Hippocampal formation (tissue), 2 donors: Measurements from ENCODE around the gene MARCHF10.
"Not testable (repeated sequence)": the region's sequence is repeated elsewhere in the genome, so short reads cannot be mapped to it uniquely, and the experiment has no call there.

ENCODE experiments used
- DNase-seq, 2 donors: peaks; one replicate each; lab custom pipeline; 2025; lab: John Stamatoyannopoulos, UW

The MARCHF10 gene

DNA sequence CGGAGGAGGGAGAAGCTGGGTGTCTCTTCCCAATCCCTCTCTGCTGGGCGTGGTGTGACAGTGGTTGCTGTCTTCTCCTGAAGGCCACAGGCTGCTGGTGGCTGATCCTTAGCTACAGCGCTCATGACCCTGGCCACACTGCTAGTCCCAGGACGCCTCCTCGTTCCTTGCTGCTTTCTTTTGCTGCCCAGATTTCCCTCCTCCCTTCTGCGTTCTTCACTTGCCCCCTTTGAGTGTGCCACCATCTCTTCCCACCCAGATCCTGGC is 90.6 kb downstream of the MARCHF10 start:
- no peak for DNase-seq

DNA sequence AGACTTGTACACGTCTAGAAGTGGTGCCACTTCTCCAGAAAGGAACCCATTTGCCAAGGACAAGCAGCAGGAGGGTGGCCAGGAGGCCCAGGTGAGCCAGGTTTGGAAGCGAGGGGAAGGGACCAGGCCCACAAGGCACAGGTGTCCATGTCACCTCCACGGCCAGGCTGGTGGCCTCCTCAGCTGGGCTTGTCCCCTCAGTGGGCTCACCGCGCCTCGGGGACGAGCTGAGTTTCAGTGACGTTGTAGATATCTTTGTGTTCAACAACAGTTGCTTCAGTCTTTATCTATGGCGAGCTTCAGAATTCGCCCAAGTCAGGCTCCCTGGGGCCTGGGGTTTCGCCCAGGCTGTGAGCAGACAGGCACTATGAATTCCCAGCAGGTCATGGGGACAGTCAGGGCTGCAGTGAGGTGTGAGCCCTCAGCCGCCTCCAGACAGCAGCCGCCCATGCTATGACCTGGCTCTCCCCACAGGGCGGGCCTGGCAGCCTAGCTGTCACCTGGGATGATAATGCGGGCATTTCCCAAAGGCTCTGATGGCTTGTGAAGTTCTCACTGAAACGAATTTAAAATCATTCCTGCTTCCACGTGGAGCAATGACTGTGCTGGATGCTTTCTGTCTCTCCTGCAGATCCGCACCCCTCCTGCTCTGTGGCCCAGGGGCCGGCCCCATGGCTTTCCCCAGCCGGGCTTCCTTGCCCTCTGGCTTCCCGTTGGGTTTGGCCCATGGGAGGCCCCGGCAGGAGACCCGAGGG is 91.1 kb downstream of the MARCHF10 start:
- no peak for DNase-seq

DNA sequence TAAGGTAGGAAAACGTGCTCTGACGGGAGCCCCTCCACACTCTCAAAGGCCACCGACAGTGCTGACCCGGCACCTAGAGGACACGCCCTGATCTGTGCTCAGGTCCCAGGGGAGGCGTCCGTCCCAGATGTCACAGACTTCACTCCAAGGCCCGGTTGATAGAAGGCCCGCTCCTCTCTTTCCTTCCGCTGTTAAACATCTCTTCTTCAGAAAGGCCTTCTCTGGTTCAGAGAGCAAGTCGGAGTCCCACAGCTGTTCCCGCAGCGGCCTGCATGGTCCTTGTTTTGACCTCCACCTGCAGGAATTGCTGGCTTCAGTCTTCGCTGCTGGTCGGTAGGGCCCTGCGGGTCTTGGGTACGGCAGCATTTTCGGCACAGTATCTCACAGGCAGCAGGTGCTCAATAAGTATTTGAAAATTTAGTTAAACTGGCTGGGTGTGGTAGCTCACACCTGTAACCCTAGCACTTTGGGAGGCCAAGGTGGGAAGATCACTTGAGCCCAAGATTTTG is 92.2 kb downstream of the MARCHF10 start:
- DNase-seq = no peak

DNA sequence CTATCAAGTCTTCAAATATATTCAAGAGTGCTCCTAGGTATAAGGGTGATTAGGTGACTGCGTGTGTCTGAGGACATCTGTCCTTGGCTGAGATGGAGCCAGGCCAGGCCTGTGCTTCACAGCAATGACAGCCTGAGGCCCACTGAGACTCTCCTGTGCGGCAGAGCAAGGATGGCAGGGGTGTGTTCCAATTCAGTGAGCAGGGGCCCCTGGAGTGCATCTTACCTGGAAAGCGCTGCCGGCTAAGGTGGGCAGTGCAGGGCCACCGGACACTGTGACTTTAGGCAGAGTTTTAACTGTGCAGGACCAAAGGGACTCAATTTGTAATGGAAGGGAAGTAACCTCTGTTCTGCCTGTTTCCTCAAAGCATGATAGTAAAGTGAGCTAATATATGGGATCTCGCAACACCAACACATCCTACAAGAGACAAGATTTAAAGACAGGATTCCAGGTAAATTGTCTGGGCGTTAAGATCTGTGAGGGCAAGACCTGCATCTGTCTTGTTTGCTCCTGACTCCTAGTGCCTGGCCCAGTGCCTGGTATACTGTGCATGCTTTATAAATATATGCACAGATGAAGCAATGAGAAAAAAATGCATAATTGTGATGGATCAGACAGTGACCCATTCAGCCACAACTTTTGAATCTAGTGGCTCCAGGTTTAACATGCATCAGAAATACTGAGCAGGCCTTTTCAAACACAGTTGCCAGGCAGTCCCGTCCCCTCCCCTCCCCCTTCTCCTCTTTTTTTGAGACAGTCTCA is 93.9 kb downstream of the MARCHF10 start:
- no peak for DNase-seq

DNA sequence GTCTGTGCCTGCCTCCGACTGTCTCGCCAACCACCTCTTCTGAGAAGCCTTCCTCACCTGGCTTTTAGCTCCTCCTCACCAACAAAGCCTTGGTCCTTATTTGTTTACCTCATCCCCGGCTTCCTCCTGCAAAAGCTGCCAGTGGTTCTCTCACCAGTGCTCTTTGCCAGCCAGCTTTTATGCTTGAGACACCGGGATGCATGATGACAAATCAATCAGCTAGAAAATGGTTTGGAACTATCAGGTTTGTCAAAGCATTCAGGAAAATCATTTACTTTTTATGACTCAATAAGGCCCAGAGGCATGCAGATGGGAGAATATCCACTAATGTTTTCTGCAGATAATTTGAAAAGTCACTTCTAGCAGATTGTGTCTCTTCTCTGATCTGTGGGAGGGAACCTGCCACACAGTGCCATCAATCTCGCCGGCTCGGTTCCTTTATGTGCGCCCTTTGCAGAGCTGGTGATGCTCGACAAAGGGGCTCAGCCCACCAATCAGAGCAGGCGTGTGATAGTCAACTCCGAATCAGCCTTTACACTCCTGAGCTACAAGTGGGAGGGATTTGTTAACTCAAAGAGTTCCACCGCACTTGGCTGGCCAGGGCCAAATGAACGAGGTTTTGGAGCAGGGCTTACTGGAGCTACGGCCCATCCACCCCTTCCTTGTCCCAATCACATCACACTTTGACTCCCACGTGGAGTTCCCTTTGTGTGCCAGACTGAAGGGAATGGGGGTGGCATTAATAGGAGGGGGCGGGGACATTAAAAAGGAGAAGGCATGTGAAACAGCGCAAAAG is 94.8 kb downstream of the MARCHF10 start:
- no peak for DNase-seq

DNA sequence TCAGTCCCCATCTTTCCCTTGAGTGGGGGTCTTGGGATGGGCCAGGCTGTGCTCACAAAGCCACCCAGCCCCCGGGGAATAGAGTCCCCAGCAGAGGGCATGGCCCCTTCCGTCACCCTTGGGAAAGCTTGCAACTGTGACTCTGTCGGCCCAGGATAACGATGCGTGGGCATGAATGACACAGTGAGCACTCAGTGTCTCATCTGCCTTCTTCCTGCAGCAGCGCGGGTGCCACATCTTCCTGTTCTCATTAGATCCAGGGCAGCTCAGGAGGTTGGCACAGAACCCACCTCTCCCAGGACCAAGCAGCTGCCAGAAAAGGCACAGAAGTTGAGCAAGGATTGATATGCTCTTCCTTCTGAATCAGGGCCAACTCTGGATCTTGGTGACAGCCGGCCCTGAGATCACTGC is 95.9 kb downstream of the MARCHF10 start:
- no peak for DNase-seq

DNA sequence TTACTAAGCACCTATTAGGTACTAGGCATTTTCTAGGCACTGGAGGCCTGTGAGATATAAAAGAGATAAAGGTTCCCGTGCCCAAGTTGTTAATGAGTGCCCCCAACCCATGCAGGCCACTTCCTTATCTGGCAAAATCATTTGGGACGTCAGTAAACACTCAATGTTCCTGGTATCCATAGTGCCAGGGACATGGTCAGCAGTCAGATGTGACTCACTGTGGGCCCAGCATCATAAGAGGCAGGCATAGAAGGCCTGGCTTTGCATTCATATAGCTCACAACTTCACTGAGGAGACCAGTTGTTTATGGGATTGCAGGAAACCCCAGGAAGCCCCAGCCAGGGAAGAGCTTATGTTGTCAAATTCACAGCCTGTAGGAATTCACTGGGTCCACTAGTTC is 99.5 kb downstream of the MARCHF10 start:
- DNase-seq = no peak

DNA sequence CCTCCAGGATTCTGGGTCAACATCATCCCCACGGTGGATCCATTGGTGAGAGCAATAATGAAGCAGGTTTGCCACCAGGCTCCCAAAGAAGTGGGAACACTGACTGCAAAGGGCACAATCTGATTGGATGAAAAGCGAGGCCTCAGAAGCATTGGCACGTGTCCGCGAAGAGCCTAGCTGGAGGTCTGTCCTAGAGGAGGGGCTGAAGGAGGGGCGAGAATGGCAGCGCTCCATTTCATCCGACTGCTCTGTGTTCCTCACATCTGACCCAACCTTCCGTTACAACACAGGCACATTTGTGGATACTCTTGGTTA is 100.7 kb downstream of the MARCHF10 start:
- no peak for DNase-seq

DNA sequence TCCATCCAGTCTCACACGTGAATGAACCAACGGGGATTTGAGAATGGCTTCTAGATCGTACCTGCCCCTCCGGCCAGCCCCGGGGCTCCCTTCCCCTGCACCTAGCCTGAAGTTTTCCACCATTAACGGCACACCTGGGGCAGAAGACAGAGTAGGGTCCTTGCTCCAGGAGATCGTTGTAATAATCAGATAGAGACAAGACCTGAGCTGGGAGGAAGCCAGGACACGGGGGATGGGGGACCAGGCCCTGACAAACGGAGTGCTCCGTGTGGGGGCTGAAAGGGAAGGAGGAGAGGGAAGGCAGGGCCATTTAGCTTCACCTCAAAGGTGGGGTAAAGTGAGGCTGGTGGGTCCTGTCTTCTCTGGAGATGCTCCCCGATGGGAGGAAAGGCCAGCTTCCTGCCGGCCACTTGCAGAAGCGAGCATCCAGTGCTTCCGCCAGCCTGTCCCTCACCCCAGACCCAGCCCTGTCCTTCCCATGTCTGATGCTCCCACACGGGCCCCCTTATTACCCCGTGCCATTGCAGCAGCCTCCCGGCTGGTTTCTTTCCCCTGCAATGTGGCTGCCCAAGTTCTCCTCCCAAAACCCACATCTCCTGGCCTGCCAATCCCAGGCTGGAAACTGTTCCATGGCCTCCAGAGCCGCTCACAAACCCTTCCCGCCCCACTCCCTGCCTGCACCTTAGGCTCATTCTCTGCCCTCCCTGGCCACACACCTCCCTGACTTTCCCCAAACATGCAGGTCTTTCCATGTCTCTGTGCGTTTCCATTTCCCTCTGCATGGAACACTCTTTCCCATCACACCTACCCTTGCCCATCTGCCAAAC is 101.3 kb downstream of the MARCHF10 start:
- no peak for DNase-seq

DNA sequence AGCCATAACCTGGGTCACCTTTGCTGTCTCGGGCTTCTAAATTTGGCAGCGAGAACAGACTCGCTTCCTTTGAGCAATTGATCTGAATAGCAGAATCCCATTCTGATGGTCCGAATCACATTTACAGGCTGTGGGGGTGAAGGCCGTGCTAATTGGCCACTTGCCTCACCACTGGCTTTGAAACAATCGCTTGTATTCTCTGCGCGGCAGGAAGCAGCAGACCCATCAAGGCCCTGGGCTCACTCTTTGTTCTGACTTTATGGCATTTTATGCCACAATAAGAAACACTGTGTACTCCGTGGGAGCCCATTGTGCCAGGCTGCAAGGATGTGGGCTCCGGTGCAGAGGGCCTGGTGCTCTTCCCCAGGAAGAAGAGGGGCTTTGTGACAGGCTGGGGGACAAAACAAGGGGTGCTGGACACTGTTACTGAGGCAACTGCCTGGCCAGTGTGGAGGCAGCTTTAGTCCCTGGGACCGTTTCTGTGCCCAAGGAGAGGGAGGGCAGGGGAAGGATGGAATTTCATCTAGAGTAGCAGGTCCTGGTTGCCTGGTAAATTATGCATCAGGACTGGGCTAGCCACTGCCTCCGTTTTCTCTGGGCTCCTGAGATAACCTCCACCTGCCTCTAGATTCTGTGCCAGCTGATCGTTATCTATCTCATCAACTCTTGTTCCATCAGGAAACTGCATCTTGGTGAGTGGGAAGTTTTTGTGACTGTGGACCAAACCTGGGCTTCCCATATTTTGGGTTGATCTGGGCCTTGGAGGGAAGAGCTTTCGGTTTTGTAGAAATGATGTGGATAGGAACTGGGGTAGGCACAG is 102.1 kb downstream of the MARCHF10 start:
- peak; percentile 77 for DNase-seq

DNA sequence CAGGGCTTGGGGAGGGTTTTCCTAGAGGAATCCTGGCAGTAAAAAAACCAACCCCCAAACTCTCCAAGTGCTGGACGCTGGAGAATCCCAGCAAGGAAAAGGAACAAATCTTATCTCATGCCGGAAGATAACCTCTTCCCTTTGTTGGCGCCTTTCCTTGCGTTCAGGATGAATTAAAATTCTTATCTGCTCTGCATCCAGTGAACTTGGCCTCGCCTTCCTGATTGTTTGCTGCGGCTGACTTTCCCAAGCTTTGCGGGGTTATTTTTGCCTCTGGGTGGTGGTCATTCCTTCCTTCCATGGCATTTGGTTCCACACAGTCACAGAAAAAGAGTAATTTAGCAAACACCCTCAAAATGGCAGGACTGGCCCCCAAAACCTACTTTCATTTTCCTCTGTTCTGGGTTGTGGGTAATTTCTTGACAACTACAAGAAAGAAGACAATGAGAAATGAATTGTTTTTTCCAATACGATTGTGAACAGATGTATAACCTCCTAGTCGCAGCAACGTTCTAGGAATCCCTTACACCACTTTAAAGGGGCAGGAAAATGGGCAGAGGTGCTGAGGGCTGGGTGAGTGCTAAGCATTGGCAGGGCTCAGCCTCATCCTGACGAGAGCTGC is 102.8 kb downstream of the MARCHF10 start:
- no peak for DNase-seq

DNA sequence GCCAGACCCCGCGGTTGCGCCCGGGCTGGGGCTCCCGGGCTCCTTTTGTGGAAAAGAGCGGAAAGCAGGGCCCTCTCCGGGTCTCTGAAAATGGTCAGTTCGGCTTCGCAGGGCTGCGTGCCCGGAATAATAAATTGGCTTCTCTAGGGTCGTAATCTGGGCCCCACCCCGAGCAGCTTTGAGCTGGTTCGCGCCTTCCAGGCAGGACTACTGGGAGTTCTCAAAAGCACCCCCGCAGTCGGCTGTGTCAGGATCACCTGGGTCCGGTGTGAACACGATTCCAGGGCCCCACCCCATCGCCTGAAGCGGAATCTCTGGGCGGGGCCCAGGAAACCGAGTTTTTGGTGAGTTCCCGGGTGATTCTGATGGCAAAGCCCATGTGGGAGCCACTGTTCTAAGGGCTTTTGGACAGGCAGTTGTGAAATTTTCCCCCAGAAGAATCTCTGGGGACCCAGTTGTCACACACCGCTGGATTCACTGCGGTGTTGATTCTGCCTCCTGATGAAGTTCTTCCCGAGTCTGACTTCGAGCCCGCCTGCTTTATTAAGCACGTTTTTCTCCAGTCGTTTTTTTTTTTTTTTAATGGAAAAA is 103.6 kb downstream of the MARCHF10 start:
- peak in 1 of 2 donors; percentile 31 for DNase-seq

DNA sequence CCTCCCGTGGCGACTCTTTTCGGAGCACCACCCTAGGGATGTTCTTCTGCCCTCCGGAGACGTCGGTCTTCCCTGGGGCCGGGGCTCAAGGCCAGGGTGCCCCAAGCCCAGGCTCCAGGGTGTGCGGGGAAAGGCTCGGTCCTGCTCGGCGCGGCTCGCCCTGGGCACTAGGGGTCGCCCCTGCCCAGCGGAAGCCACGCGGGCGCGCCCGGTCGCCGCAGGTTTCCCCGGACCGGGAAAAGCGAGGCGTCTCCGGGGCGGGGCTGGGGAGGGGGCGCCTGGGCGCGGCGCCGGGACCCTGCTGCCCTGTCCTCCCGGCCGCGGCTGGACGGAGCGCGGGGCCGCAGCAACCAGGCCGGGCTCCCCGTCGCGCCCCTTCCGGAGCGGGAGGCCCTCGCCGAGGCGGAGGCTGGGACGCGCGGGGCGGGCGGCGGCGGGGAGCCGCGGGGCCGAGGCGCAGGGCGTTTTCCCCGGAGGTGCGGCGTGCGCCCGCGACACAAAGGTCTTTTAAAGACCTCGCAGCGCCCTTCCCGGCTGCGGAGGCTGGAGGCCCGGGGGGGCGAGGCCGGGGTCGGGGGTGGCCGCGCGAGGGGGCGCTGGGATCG is 104.2 kb downstream of the MARCHF10 start:
- peak; percentile 55 to 80 for DNase-seq

DNA sequence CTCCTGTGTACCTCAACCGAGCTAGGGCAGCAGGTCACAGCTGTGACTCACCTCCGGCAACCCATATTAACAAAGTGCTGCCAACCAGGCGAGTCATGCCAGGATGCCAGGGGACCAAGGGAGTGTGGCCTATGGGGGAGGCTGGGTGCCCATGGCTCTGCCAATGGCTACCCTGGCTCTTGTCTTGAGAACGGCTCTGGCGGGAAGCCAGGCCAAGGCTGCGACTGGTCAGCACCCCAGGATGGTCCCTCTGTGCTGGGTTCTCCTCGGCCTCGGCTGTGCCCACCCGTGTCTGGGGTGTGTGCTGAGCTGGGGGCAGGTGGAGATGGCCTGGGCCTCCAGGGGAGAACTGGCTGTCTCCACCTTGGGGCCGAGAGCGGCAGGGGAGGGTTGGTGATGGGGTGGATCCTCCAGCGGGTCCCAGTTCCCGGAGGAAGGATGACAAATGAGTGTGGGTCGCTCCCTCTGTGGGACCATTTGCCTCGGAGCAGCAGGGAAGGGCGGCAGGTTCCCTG is 104.8 kb downstream of the MARCHF10 start:
- DNase-seq = no peak

DNA sequence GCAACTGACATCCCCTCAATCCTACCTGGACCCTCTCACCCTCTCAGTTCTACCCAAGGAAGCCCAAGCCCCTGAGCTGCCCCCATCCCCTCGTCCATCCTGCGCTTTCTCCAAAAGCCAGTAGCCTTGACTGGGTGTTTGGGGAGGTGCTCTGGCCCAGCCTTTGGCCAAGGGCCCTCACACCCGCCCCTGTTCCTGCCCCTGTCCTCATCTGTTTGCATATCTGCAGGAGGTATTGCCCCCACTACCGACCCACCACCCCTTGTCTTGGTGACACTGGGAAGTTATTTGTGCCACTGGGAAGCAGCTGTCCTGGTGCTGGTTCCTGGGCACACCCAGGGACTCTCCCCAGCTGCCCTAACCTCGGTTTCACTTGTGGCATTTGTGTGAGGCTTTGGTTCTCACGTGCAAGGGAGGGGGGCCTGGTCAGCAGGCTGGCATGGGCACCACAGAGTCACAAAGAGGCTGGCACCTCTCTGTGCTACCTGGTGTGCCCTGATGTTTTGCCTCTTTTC is 105.3 kb downstream of the MARCHF10 start:
- no peak for DNase-seq

DNA sequence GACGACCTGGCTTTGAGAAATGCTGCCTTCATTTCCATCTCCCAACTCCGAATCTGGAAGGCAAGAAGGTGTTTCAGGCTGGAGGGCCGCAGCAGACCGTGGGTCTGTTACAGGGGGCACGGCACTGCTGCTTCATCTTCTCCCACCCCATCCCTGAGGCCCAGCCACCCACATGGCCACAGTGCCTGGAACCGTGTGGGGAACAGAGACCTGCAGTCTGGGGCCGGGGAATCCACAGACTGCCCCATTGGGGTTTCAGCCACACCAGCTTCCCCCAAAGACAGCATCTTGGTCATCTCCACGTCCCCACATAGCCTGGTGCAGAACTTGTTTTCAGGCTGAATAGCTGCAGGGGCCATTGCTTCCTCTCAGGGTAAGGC is 106.4 kb downstream of the MARCHF10 start:
- no peak for DNase-seq

DNA sequence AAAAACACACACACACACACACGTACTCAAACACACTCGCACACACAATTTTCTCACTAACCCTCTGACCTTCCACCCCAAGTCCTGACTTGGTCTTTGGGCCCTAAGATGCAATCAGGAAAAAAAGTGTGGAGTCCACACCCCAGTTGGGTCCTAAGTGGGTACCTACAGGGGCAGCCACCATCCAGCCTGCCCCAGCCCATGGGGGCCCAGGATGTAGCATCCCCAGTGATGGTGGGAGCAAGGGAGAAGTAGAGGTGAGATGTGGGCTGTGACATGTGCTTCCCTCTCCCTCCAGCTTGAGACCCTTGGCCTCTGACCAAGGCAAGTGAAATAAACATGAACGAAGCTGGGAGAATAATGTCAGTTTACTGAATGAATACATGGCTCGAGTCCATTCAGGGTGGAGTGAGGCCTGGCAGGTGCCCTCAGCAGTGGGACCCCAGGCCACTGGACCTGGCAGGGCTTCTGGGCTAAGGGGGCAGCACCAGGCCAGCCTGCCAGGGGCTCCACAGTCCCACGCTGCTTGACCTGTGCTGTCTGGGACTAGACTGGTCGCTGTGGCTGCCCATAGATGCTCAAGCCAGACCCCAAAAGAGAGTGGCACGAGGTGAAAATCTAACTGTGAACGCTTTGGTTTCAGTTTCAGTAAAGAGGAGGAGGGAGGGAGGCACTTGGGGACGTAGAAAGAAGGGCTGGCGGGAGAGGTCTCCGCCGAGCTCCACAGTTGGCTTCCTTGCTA is 107.0 kb downstream of the MARCHF10 start:
- no peak for DNase-seq

DNA sequence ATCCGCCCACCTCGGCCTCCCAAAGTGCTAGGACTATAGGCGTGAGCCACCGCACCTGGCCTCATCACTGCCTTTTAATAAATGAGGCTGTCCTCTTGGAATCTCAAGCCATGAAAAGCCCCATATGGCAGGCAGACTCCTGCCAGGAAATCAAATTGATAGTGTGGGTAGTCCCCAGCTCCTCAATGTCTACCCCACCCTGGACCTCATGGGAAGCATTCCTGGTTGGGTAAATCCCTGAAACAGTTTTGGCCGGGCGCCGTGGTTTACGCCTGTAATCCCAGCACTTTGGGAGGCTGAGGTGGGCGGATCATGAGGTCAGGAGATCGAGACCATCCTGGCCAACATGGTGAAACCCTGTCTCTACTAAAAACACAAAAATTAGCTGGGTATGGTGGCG is 109.7 kb downstream of the MARCHF10 start:
- not testable (repeated sequence) for DNase-seq
